ENCODE measurements around the gene MEMO1.

GRCh38 chr2:31903109-31903780, 107.6 kb downstream of the MEMO1 start:
- TF ChIP-seq CTCF (IDR thresholded peaks at IDR 0.05), result no peak
- TF ChIP-seq POLR2AphosphoS5 (IDR thresholded peaks at IDR 0.05), result no peak
- TF ChIP-seq POLR2A (IDR thresholded peaks at IDR 0.05), result no peak
